ENCODE data around the gene FAM219A. TPM values are rescaled to one million over a fixed set of nuclear protein-coding genes. Genes with fewer than 3 reads are reported as not detected.
"Not testable (repeated sequence)": the region's sequence is repeated elsewhere in the genome, so short reads cannot be mapped to it uniquely, and the experiment has no call there.

Gene FAM219A
- total RNA-seq, 1 experiment from 2014 or later = 63.3 TPM

DNA sequence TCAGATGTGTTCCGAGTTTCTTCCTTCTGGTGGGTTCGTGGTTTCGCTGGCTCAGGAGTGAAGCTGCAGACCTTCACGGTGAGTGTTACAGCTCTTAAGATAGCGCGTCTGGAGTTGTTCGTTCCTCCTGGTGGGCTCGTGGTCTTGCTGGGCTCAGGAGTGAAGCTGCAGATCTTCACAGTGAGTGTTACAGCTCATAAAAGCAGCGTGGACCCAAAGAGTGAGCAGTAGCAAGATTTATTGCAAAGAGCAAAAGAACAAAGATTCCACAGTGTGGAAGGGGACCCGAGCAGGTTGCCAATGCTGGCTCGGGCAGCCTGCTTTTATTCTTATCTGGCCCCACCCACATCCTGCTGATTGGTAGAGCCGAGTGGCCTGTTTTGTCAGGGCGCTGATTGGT, 23.2 kb upstream of the FAM219A start:
- BruUV-seq (replicated peaks); H3K9me3 ChIP-seq (ENCODE audit: low read depth, low read length, poor library complexity, severe bottlenecking); H3K27ac ChIP-seq (ENCODE audit: low read depth, low read length, poor library complexity, severe bottlenecking); H3K4me3 ChIP-seq (ENCODE audit: low read depth, low read length, poor library complexity, severe bottlenecking); DNase-seq (ENCODE audit: low spot score); H3K4me1 ChIP-seq (ENCODE audit: insufficient read depth, low read length, poor library complexity, severe bottlenecking); CTCF ChIA-PET; H3K36me3 ChIP-seq (ENCODE audit: insufficient read depth, low read length, poor library complexity, severe bottlenecking); POLR2A ChIA-PET (ENCODE audit: low non-redundant PET); H3K27me3 ChIP-seq (replicated peaks; ENCODE audit: insufficient read depth, low read depth, low read length, poor library complexity): not testable (repeated sequence)
- intact Hi-C loops (cut with micrococcal nuclease; ENCODE audit: unreplicated experiment) = loop anchor here (2.0 kb wide), 1 partner anchor 35 kb away; no protein-coding TSS in a partner anchor

- intact Hi-C loops (cut with micrococcal nuclease; ENCODE audit: unreplicated experiment) = no loop called here
- H3K27ac ChIP-seq (ENCODE audit: low read depth, low read length, poor library complexity, severe bottlenecking) = no peak overlapping the region
- no peaks in the 10 kb centered on the region for H3K36me3 ChIP-seq (ENCODE audit: insufficient read depth, low read length, poor library complexity, severe bottlenecking)
- POLR2A ChIA-PET (ENCODE audit: low non-redundant PET) = no interaction called here
- H3K4me3 ChIP-seq (ENCODE audit: low read depth, low read length, poor library complexity, severe bottlenecking) = no peak overlapping the region
- no peak for DNase-seq (ENCODE audit: low spot score)
- TF ChIP-seq, protein P1, sequence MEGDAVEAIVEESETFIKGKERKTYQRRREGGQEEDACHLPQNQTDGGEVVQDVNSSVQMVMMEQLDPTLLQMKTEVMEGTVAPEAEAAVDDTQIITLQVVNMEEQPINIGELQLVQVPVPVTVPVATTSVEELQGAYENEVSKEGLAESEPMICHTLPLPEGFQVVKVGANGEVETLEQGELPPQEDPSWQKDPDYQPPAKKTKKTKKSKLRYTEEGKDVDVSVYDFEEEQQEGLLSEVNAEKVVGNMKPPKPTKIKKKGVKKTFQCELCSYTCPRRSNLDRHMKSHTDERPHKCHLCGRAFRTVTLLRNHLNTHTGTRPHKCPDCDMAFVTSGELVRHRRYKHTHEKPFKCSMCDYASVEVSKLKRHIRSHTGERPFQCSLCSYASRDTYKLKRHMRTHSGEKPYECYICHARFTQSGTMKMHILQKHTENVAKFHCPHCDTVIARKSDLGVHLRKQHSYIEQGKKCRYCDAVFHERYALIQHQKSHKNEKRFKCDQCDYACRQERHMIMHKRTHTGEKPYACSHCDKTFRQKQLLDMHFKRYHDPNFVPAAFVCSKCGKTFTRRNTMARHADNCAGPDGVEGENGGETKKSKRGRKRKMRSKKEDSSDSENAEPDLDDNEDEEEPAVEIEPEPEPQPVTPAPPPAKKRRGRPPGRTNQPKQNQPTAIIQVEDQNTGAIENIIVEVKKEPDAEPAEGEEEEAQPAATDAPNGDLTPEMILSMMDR (conservative IDR thresholded peaks at IDR 0.05; ENCODE audit: low read depth, low read length) = no peak
- no peak for TF ChIP-seq EZH2 (IDR thresholded peaks at IDR 0.05; ENCODE audit: borderline replicate concordance, low read depth, low read length, poor library complexity, severe bottlenecking)
- no TSS peak for BruUV-seq (replicated peaks)
- CTCF ChIA-PET = no interaction called here
- H3K9me3 ChIP-seq (ENCODE audit: low read depth, low read length, poor library complexity, severe bottlenecking) = no peaks in the 10 kb centered on the region
- no peaks in the 10 kb centered on the region for H3K27me3 ChIP-seq (replicated peaks; ENCODE audit: insufficient read depth, low read depth, low read length, poor library complexity)
- no peaks in the 10 kb centered on the region for H3K4me1 ChIP-seq (ENCODE audit: insufficient read depth, low read length, poor library complexity, severe bottlenecking)
Measured at GRCh38 chr9:34479431-34479866, 21.1 kb upstream of the FAM219A start.

- BruUV-seq (replicated peaks) = no TSS peak
- Histone ChIP-seq H3K27ac (ENCODE audit: low read depth, low read length, poor library complexity, severe bottlenecking) (no peak overlapping the region), H3K27me3 (replicated peaks; ENCODE audit: insufficient read depth, low read depth, low read length, poor library complexity) (no peaks in the 10 kb centered on the region), H3K36me3 (ENCODE audit: insufficient read depth, low read length, poor library complexity, severe bottlenecking) (no peaks in the 10 kb centered on the region), H3K9me3 (ENCODE audit: low read depth, low read length, poor library complexity, severe bottlenecking) (no peaks in the 10 kb centered on the region), H3K4me1 (ENCODE audit: insufficient read depth, low read length, poor library complexity, severe bottlenecking) (no peaks in the 10 kb centered on the region), H3K4me3 (ENCODE audit: low read depth, low read length, poor library complexity, severe bottlenecking) (no peak overlapping the region)
- no peak for DNase-seq (ENCODE audit: low spot score)
- intact Hi-C loops (cut with micrococcal nuclease; ENCODE audit: unreplicated experiment) = no loop called here
- TF ChIP-seq, protein P1 (conservative IDR thresholded peaks at IDR 0.05; ENCODE audit: low read depth, low read length) = no peak
- TF ChIP-seq EZH2 (IDR thresholded peaks at IDR 0.05; ENCODE audit: borderline replicate concordance, low read depth, low read length, poor library complexity, severe bottlenecking) = no peak
- POLR2A ChIA-PET (ENCODE audit: low non-redundant PET) = no interaction called here
- CTCF ChIA-PET = no interaction called here
Measured at GRCh38 chr9:34477541-34477940, 19.2 kb upstream of the FAM219A start.

DNA sequence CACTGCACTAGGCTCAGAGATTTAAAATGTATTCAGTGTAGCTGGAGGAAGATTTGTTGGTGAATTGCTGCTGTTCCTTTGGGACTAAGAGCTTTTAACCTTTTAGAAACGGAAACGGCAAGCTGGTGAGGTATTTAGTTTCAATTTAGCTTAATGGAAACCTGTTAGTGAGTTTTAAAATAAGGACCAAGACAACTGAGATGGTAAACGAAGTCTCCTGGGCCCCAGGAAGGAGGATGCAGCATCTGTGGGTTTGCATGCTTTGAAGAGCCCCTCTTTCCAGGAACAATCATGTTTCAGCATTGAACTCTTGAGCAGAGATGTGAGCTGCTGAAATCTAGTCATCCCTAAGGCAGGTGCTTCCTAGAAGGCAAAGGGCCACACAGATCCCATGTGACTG, 16.7 kb upstream of the FAM219A start:
- no peaks in the 10 kb centered on the region for H3K4me1 ChIP-seq (ENCODE audit: insufficient read depth, low read length, poor library complexity, severe bottlenecking)
- no peak for TF ChIP-seq EZH2 (IDR thresholded peaks at IDR 0.05; ENCODE audit: borderline replicate concordance, low read depth, low read length, poor library complexity, severe bottlenecking)
- TF ChIP-seq, protein P1 (conservative IDR thresholded peaks at IDR 0.05; ENCODE audit: low read depth, low read length) = no peak
- H3K27ac ChIP-seq (ENCODE audit: low read depth, low read length, poor library complexity, severe bottlenecking) = no peak overlapping the region
- DNase-seq (ENCODE audit: low spot score) = no peak
- no peaks in the 10 kb centered on the region for H3K36me3 ChIP-seq (ENCODE audit: insufficient read depth, low read length, poor library complexity, severe bottlenecking)
- no peak overlapping the region for H3K4me3 ChIP-seq (ENCODE audit: low read depth, low read length, poor library complexity, severe bottlenecking)
- no peaks in the 10 kb centered on the region for H3K27me3 ChIP-seq (replicated peaks; ENCODE audit: insufficient read depth, low read depth, low read length, poor library complexity)
- intact Hi-C loops (cut with micrococcal nuclease; ENCODE audit: unreplicated experiment) = no loop called here
- H3K9me3 ChIP-seq (ENCODE audit: low read depth, low read length, poor library complexity, severe bottlenecking) = no peaks in the 10 kb centered on the region
- BruUV-seq (replicated peaks) = no TSS peak
- ChIA-PET CTCF (no interaction called here), POLR2A (ENCODE audit: low non-redundant PET) (no interaction called here)
